Measurements from ENCODE around the gene IQCC. TPM values are rescaled to one million over a fixed set of nuclear protein-coding genes. Genes with fewer than 3 reads are reported as not detected.

The IQCC gene
- total RNA-seq, 1 donor from 2014 or later: not detected

DNA sequence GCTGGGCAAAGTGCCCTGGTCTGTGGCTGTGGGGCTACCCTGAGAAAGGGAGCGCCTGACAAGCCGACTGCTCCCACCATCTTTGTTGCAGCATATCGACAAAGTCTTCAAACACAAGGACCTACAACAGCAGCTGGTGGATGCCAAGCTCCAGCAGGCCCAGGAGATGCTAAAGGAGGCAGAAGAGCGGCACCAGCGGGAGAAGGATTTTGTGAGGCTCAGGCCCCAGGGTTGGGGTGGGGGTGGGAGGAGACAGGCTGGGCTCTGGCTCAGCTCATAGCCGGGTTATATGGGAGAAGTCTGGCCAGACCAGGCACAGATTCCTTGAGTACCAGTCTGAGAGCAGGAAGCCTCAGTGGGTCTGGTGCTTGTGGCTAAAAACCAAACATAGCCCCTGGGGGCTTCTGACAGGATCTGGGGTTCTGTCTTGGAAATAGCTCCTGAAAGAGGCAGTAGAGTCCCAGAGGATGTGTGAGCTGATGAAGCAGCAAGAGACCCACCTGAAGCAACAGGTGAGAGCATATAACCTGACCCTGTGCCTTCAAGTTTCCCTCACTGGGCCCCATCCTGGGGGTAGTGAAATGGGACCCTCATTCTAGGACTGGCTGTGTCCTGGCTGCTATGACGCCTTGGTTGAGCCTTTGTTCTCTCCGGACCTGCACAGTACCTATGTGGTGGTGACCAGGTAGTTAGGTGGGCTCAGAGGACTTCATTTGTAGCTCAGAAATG is 13.1 kb upstream of the IQCC start:
- H3K4me3 ChIP-seq: no peak overlapping the region
- intact Hi-C loops (cut with DNase I): no loop called here
- DNase-seq (ENCODE audit: low spot score in 2 of 2): no peak
- TF ChIP-seq, protein P1, sequence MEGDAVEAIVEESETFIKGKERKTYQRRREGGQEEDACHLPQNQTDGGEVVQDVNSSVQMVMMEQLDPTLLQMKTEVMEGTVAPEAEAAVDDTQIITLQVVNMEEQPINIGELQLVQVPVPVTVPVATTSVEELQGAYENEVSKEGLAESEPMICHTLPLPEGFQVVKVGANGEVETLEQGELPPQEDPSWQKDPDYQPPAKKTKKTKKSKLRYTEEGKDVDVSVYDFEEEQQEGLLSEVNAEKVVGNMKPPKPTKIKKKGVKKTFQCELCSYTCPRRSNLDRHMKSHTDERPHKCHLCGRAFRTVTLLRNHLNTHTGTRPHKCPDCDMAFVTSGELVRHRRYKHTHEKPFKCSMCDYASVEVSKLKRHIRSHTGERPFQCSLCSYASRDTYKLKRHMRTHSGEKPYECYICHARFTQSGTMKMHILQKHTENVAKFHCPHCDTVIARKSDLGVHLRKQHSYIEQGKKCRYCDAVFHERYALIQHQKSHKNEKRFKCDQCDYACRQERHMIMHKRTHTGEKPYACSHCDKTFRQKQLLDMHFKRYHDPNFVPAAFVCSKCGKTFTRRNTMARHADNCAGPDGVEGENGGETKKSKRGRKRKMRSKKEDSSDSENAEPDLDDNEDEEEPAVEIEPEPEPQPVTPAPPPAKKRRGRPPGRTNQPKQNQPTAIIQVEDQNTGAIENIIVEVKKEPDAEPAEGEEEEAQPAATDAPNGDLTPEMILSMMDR (IDR thresholded peaks at IDR 0.05): no peak
- H3K4me1 ChIP-seq: no peaks in the 10 kb centered on the region
- no peaks in the 10 kb centered on the region for H3K27me3 ChIP-seq
- H3K36me3 ChIP-seq: peaks cover 94 to 100% of the 10 kb centered on the region in 2 donors
- no peak overlapping the region for H3K27ac ChIP-seq
- no peaks in the 10 kb centered on the region for H3K9me3 ChIP-seq

DNA sequence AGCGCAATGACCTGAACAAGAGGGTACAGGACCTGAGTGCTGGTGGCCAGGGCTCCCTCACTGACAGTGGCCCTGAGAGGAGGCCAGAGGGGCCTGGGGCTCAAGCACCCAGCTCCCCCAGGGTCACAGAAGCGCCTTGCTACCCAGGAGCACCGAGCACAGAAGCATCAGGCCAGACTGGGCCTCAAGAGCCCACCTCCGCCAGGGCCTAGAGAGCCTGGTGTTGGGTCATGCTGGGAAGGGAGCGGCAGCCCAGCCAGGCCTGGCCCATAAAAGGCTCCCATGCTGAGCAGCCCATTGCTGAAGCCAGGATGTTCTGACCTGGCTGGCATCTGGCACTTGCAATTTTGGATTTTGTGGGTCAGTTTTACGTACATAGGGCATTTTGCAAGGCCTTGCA is 10.5 kb upstream of the IQCC start:
- Histone ChIP-seq H3K4me3 (no peak overlapping the region), H3K36me3 (peaks cover 68 to 86% of the 10 kb centered on the region in 2 donors), H3K27ac (no peak overlapping the region), H3K9me3 (no peaks in the 10 kb centered on the region), H3K27me3 (no peaks in the 10 kb centered on the region), H3K4me1 (peaks cover 6 to 9% of the 10 kb centered on the region in 2 donors)
- intact Hi-C loops (cut with DNase I): no loop called here
- no peak for DNase-seq (ENCODE audit: low spot score in 2 of 2)
- TF ChIP-seq, protein P1 (IDR thresholded peaks at IDR 0.05): no peak

DNA sequence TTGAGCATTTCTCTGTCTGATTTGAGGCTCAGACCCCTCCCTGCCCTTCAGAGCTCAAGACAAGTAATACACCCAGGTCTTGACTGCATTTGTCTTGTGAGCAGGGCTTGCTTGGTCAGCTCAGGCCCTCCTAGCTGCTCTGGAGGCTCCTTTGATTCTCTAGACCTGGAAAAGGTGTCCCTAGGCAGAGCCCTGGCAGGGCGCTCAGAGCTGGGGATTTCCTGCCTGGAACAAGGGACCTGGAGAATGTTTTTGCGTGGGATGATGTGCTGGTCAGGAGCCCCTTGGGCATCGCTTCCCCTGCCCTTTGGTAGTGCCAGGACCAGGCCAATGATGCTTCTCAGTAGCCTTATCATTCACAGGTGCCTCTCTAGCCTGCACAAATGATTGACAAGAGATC is 9.9 kb upstream of the IQCC start:
- Histone ChIP-seq H3K36me3 (peaks cover 62 to 80% of the 10 kb centered on the region in 2 donors), H3K9me3 (no peaks in the 10 kb centered on the region), H3K4me3 (no peak overlapping the region), H3K4me1 (peaks cover 7 to 10% of the 10 kb centered on the region in 2 donors), H3K27me3 (no peaks in the 10 kb centered on the region), H3K27ac (no peak overlapping the region)
- TF ChIP-seq, protein P1 (IDR thresholded peaks at IDR 0.05): no peak
- intact Hi-C loops (cut with DNase I): no loop called here
- no peak for DNase-seq (ENCODE audit: low spot score in 2 of 2)

DNA sequence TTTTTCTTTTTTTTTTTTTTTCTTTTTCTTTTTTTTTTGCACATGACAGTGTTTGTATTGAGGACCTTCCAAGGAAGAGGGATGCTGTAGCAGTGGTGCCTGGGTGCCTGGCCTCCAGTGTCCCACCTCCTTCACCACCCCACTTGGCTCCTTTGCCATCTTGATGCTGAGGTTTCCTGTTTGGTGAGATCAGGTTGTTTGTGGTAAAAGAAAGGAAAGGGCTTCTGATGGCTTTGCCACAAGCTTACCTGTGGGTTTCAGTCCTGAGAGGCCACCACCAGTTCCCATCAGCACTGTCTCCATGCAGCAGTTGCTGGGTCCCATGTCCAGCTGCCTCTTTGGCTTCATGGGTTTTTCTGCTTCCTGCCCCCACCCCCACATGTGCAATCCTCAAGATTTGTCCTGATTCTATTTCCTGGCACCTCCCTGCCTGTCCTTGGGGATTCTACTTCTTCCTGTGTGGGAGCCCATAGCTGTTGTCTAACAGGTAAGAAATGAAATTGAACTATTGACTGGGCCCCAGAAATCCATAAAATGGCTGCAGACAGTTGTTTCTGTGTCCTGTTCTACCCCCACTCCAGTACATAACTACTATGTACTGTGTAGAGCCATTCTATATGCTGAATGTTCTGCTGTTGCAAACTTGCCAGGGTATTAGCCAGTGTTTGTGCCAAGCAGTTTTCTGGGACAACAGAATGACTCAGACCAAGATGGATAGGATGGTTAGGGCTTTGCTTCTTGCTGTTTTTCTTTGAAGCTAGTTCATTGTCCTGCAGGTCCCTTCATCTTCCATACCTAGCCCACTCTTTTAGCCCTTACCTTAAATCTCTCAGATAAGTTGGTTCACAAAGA is 9.3 kb upstream of the IQCC start:
- Histone ChIP-seq H3K27ac (no peak overlapping the region), H3K36me3 (peaks cover 57 to 74% of the 10 kb centered on the region in 2 donors), H3K4me3 (no peak overlapping the region), H3K9me3 (no peaks in the 10 kb centered on the region), H3K27me3 (no peaks in the 10 kb centered on the region), H3K4me1 (peaks cover 7 to 11% of the 10 kb centered on the region in 2 donors)
- DNase-seq (ENCODE audit: low spot score in 2 of 2): no peak
- intact Hi-C loops (cut with DNase I): no loop called here
- TF ChIP-seq, protein P1 (IDR thresholded peaks at IDR 0.05): no peak

DNA sequence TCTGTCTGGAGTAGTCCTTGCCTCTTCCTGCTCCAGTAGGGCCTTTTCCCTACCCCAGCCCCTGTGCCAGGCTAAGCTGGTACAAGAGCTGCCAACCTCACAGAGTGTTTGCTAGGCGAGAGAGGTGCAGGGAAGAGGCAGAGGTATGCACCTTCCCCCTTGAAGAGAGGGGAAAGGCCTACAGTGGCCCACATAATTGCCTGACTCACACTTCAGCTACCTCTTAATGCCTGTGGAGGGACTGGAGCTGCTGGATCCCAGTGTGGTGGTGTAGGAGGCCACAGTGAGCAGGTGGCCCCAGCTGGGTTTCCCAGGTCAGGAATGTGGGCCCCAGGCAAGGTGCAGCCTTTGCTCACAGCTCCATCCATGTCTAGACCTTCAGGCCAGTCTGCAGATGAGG is 8.4 kb upstream of the IQCC start:
- intact Hi-C loops (cut with DNase I): no loop called here
- peaks cover 48 to 65% of the 10 kb centered on the region in 2 donors for H3K36me3 ChIP-seq

More for the DNA sequence above, 8.4 kb upstream of the IQCC start:
- no peaks in the 10 kb centered on the region for H3K9me3 ChIP-seq
- TF ChIP-seq, protein P1 (IDR thresholded peaks at IDR 0.05): no peak
- peaks cover 7 to 18% of the 10 kb centered on the region in 2 donors for H3K4me1 ChIP-seq
- no peaks in the 10 kb centered on the region for H3K27me3 ChIP-seq
- no peak overlapping the region for H3K27ac ChIP-seq
- no peak for DNase-seq (ENCODE audit: low spot score in 2 of 2)
- H3K4me3 ChIP-seq: no peak overlapping the region

Measured in ascending aorta (tissue), 2 donors.